GM19351 (cell line): ENCODE measurements around the gene GBGT1.

Experiments
- ATAC-seq: cut with Tn5 transposase; IDR thresholded peaks from one replicate; pipeline ENCODE4 v1.9.1; 2021; ENCODE audit warnings: mild to moderate bottlenecking, moderate library complexity; ENCODE audit not compliant: unreplicated experiment

Gene GBGT1

DNA sequence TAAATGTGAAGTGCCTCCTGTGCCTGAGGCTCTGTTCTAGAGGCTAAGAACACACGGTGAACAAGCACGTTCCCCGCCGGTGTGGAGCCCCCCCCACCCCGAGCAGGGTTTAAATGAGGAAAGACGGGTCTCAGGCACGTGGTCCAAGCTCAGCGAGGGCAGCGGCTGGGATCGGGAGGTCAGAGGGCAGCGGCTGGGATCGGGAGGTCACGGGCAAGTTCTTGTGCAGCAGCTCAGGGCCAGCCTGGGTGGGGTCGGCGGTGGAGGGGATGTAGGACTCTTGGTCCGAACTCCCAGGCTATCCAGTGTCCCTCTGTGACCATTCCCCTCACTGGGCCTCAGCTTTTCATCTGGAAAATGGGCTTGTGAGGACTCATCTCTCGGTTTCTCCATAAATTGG, 2.7 kb upstream of the GBGT1 start:
- ATAC-seq = no peak

DNA sequence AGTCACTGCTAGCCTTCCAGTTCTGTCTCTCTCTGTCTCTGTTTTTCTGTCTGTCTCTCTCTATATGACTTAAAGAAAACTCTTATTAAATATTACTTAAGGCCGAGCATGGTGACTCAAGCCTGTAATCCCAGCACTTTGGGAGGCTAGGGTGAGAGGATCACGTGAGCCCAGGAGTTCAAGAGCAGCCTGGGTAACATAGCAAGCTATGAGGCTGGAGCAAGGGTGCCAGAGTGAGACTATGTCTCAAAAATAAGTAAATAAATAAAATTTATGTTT, 1.7 kb upstream of the GBGT1 start:
- no peak for ATAC-seq

DNA sequence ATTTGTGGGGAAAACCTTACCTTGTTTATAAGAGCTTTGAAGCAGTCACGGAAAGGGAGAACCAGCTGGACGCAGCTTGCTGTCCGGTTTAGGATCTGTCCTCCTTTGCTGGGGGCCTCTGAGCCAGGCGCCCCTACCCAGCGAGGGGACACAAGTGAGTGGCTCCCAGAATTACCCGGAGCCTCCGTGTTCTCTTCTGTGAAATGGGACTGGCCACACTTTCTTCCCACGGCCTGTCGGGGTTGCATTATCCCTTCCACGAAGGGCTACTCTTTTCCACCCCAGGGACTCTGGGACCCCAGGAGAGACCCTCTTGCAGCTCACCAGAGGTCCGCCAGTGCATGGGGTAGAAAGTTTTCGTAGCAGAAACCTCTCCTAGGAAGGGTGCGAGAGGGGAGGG, 477 bp upstream of the GBGT1 start:
- no peak for ATAC-seq

DNA sequence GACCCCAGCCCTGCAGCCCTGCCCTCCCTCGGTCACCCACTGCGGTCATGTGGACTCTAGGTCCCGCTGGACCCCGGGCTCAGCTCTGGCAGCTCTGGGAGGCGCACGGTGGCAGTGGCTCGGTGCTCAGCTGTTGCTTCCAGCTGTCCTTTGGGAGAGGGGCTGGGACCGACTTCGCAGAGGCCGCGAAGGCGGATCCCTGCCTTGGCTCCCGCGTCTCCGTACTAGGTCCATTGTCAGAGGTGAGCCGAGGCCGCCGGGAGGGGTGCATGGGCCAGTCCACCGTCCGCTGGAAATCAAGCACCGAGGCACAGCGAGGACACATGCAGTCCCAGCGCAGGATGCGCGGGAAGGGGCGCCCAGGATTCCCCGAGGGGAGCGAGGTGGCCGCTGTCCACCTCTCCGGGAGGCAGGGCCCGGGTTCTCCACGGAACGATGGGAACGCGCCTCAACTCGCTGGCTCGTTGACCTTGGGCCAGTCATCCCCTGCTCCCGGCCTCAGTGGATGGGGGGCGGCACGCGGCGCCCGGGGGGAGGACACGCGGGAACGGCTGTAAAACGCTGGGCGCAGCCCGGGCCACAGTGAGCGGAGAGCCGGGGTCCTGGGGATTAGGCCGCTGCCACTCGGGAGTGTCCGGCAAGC, 732 bp downstream of the GBGT1 start:
- no peak for ATAC-seq

DNA sequence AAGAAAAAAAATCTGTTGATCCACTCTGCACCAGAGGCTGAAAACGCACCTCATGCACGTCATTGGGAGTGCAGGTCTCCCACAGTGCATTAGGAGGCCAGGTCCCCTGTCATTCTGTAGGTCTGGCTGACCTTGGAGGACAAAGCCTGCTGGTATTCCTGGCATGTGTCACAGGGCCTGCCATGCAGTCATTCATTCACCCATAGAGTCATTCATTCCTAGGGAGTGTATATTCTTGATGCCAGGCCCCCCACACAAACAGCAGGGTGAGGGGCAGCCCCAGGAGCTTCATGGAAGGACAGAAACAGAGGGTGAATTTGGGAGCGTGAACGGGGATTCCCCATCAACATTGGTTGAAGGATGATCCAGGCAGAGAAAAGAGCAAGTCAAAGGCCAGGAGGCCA, 2.2 kb downstream of the GBGT1 start:
- ATAC-seq = no peak

DNA sequence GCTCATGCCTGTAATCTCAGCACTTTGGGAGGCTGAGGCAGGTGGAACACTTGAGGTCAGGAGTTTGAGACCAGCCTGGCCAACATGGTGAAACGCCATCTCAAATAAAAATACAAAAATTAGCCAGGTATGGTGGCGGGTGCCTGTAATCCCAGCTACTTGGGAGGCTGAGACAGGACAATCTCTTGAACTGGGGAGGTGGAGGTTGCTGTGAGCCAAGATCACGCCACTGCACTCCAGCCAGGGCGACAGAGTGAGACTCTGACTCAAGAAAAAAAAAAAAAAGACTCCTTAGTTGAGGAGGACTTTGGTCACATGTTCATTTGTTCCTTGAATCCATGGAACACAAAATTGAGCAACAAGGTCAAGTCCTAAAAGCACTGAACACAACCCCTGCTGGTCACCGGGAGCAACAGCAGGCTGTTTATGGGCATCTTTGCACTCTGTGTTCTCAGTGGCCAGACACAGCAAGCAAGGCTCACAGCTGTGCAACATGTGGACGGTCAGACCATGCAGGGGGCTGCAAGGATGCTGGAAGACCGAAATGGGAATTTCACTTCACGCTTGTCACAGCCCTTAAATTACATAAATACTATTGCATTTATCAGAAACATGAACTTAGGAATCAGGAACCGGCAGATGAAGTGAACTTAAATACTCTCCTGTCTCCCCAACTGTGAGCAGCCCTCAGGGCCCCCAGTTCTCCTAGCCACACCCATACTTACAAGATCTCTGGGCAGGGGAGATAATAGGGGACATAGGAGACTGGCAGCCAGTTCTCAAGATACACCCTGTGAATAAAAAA, 2.8 kb downstream of the GBGT1 start:
- no peak for ATAC-seq

DNA sequence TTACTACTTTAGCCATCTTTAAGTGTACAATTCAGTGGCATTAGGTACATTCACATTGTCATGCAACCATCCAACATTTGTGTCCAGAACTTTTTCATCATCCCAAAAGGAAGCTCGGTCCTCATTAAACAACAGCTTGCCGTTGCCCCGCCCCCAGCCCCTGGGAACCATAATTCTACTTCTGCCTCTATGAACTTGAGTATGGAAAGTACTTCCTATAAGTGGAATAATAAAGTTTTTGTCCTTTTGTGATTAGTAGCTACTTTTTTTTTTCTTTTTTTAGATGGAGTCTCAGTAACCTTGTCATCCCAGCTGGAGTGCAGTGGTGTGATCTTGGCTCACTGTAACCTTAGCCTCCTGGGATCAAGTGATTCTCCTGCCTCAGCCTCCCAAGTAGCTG, 5.0 kb downstream of the GBGT1 start:
- no peak for ATAC-seq

DNA sequence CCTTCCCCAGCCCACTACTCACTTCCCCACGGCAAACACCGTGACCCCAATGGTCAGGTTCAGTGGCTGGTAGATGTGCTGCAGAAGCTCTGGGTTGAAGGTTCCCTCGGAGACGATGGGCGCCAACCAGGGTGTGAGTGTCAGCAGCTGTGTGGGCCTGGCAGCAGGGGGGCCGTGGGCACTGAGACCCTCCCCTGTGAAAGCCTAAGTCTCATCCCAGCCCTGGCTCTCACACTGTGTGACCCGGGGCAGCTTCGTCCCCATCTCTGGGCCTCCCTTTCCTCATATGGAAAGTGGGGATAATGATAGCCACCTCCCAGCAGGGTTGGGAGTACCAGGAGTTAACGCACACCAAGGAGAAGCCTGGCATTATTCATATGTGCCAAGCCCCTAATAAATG, 8.6 kb downstream of the GBGT1 start:
- ATAC-seq = no peak

DNA sequence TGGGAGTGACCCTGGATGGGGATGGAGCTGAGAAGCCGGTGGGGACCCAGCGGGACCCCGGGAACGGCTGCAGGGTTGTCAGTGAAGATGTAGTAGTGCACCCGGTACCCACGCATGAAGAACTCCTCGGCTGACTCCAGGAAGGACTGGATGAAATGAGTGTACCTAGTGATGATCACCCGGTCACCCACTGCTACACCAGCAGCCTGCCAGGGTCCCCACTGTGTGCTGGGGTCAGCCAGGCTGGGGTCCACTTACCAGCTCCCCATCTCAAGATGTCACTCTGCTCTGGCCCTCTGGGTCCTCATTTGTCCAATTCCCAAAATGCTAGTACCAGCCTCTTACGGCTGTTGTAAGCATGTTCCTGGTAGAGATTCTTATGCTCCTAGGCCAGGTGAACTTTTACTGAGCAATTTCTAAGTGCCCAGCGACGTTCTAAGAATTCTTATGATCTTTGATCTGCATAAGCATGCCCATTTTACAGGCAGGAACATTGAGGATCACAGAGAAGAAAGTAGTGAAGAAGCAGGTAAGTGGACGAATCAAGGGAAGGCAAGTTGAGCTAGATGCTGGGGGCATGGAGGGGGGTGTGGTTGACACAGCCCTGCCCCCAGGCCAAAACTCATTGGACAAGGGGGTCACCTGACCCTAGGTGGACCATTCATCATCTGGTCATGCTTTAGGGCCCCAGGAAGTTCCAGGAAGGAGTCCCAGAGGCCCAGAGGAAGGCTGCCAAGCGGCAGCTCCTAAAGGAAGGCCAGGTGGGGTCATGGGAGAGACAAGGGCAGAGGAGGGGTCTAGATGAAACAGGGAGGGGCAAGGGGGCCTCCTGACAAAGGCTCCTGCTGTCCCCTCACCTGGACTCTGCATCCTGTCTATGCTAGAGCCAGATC, 9.4 kb downstream of the GBGT1 start:
- no peak for ATAC-seq

DNA sequence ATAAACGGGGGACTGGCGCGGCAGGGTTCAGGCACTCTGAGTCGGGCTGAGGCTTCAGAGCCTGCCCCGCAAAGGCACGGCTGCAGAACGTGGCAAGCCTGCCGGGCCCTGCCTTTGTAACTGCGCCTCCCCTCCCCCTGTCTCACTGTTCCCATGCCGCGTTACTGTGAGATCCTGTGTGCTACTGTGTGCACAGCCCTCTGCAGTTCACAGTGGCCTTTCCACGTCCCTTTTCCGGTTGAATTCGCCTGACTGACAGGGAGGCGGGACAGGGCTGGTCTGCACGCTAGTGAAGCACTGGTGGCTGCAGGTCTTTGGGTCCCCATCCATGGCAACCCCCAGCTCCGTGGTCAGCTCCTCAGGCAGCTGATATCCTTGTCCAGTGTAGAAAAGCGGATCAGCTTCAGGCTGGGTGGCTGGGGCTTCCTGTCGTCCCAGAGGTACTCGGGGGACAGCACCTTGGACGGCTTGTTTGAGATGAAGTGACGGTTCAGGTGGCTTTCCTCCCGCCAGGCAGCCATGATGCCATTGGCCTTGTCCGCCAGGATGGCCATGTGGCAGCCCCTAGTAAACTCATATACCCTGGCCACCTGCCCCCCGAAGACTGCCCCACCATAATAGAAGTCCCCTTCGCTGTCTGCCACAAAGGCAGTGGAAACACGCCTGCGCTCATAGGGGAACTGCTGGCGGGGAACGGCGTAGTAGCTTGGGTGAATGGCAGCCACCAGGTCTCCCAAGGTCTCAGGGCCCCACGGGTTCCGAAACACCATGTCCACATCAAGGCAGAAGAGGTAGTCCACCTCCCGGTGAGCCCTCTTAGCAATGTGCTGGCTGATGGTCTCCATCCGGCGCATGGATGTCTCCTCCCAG, 10.3 kb downstream of the GBGT1 start:
- ATAC-seq = no peak

DNA sequence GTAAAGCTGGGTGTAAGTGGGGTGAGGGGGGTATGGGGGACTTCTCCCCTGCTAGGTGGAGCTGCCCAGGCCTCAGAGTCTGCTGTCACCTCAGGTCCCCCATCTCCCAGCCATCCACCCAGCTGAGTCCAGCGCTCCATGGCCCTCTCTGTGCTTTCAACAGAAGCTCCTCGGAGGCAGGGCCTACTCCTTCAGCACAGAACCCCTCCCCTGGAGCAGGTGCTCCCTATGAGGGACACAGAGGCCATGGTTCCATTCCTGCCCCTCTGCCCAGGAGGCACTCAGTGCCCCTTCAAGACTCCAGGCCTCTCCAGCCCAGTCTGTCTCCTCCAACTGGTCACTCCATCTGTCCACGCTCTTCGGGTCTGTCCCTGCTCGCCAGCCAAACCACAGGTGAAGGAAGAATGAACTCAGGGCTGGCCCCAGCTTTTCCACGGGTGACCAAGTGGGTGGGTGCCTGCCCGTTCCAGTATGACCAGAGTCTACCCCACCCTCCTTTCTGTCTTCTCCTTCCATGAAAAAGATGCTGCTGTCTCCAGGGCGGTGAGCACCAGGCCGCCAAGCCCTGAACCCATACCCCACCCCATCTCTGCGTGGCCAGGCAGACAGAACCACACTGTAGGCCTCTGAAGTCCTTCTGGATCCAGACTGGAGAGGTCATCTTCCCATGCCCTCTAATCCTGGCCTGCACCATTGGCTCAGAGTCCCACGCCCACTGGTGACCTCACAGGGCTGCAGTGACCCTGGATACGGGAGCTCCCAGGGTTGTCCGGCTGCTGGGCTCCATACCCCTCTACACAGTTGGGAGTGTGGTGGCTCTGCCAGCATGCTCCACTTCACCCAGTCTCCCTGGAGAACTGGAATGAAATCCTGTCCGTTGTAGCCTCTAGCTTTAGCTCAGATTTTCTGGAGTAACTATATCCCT, 11.9 kb downstream of the GBGT1 start:
- ATAC-seq = no peak

DNA sequence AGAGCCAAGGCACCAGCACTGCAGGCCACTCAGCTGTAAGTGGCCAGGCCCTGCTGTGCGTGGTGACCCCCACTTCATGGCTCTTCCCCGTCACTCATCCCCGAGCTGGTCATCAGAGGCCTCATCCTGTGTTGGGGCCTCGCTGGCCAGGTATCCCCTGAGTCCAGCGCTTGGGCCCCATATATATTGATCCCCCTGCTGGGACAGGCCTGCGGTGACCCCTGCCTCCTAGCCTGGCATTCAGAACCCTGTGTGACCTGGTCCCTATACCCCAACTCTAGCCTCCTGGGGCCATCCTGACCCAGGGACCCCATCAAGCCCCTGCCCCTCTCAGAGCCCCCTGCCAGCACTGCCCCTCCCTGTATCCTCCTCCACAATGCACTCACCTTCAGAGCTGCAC, 12.7 kb downstream of the GBGT1 start:
- no peak for ATAC-seq

DNA sequence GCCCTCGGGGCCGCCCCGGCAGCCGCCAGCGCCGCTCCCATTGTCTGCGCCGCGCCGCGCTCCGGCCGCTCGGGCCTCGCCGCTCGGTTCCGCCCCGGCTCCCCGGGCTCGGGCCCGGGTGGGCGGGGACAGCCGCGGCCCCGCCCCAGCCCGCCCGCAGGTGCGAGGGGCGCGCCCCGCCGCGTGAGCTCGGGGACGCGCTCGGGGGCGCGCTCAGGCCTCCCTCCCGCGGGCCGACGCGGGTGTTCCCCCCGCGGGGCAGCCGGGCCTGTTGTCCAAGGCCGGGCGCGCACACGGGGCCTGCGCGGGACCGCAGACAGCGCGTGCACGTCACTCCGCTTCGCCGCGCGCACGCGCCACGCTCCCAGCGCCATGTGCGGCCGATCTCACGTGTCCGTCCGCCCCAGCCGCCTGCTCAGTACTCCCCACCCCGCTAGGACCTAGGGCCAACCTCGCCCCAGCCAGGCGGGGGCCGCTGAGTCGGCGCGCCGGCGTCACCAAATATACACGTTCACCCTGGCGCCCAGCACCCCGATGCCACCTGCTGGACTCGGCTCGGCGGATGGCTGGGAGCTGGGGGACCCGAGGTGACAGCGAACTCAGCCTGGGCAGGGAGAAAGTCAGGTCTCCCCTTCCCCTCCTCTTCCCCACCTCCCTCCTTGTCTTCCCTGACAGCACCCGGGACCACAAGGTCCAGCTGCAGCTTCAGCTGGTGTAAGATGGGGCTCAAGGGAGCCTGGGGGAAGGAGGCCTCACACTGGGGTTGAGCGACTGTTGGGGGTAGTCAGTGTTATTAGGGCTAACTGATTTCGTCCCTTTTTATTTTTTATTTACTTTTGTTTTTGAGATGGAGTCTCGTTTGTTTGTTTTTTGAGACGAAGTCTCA, 14.3 kb downstream of the GBGT1 start:
- ATAC-seq = peak; percentile 62

DNA sequence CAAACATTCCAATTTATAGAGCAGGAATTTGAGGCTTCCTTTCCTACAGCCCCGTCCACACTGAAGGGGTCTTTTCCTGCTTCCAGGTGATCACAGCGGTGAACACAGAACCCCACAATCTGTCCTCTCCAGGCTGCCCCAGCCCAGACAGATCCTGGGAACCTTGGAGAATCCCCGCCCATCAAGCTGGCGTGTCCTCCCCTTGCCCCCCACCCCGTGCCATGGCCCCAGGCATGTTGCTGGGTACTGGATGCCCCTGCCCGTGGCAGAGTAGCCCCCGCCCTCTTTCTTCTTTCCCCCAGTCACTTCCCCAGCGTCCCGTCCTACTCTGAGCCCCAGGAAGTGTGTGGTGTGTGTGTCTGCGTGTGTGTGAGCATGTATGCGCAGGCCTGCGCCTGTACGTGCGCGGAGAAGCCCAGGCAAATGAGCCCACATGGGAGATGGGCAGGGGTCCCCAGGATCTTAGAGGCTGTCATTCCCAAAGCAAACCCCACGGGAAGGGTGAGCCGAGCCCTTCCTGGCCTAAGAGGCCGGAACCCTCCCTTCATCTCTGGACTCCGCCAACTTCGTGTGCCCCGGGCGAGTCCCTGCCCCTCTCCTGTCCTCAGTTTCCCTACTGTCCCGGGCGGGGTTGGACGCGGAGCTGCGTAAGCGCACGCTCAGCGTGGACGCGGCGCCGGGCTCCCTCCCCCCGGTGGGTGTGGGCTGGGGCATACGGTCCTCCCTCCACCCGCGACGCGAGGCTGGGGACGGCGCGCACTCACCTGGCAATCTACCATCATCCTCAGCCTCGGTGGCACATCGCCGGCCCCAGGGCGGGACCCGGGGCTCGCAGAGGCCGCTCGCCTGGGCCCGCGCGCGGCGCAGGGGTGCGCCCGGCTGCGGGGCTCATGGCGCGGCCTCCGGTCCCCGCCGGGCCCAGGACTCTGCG, 15.2 kb downstream of the GBGT1 start:
- peak; percentile 21 for ATAC-seq

DNA sequence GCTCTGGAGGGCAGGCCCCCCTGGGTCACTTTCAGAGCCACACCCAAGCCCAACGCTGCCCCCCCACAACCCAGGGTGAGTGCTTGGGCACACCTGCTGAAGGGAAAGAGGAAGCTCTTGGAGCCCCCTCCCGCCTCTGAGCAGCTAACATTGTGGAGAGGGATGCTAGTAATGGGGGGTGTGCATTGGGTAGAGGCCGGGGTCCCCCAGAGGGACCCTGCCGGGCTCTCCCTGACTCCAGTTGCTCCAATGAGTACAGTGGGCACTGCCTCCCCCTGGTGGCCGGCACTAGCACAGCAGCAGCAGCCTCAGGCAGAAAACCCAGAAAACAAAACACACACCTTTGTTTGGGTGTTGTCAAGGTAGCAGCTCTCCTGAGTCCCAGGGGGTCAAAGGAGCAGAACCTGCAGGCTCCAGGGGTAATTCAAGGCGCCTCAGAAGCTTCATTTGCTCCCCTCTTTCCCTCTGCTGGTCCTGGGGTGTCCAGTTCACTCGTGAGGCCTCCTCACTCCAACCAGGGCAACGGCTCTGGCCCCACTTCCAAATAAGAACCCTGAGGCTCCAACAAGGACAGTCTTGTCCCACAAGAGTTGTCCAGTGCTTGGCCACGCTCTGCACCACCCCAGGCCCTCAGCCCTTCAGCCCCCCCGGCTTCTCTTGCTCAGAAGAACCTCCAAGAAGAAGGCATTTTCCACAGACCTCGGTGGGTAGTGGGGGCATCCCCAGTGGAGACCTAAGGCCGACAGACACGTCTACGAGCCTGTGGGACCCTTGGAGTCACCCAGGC, 16.1 kb downstream of the GBGT1 start:
- ATAC-seq = no peak

DNA sequence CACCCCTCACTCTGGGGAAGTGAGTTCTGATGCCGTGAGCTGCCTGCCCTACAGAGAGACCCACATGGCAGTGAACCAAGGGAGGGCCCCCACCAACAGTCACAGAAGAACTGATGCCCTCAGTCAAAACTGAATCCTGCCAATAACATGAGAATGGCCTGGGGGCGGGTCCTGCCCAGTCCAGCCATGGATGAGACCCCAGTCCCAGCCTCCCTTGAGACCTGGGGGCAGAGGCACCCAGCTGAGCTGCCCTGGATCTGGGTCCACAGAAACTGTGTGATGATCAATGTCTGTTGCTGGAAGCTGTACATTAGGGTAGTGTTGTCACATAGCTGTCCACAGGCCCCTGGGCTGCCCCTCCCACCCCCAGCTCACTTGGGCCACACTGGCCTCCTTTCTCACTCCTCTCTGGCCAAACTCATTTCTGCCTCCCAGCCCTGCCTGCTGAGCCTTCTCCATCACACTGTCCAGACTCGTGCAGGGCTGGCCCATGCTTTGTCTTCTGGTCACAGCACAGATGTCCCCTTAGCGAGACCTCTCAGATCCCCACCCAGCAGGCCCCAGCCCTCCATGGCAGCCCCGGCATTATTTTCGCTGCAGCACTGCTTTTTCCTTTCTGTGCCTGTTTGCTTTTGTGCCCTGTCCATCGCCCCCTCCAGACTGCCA, 16.8 kb downstream of the GBGT1 start:
- ATAC-seq = no peak
